Measurements from ENCODE around the gene MUSK. TPM values are rescaled to one million over a fixed set of nuclear protein-coding genes. Genes with fewer than 3 reads are reported as not detected.

Gene MUSK
- total and polyA plus RNA-seq, 3 donors from 2014 or later: 2.8 to 11.6 (median 6.9) TPM

GRCh38 chr9:110728058-110728457, 59.5 kb downstream of the MUSK start:
- no peak overlapping the region for H3K4me3 ChIP-seq
- no peak overlapping the region for H3K27ac ChIP-seq
- no peak for DNase-seq
- no peaks in the 10 kb centered on the region for H3K4me1 ChIP-seq
- intact Hi-C loops (cut with DNase I; ENCODE audit: low total_unique reads): no loop called here
- TF ChIP-seq POLR2A (IDR thresholded peaks at IDR 0.05): no peak
- TF ChIP-seq CTCF (IDR thresholded peaks at IDR 0.05): no peak
- H3K36me3 ChIP-seq (ENCODE audit: low read depth, missing control alignments): no peaks in the 10 kb centered on the region
- WGBS, 2 donors: 74 to 86% methylated on average over 1 of the region's 1 CpG
- no peaks in the 10 kb centered on the region for H3K27me3 ChIP-seq
- no peaks in the 10 kb centered on the region for H3K9me3 ChIP-seq

- no peak overlapping the region for H3K27ac ChIP-seq
- intact Hi-C loops (cut with DNase I; ENCODE audit: low total_unique reads): no loop called here
- no peaks in the 10 kb centered on the region for H3K27me3 ChIP-seq
- H3K36me3 ChIP-seq (ENCODE audit: low read depth, missing control alignments): no peaks in the 10 kb centered on the region
- H3K9me3 ChIP-seq: no peaks in the 10 kb centered on the region
- no peak overlapping the region for H3K4me3 ChIP-seq
- no peaks in the 10 kb centered on the region for H3K4me1 ChIP-seq
- DNase-seq: no peak
- no peak for TF ChIP-seq POLR2A (IDR thresholded peaks at IDR 0.05)
- TF ChIP-seq CTCF (IDR thresholded peaks at IDR 0.05): no peak
These were observed 61.0 kb downstream of the MUSK start for GRCh38 chr9:110729641-110730040.

GRCh38 chr9:110731437-110732028, 62.9 kb downstream of the MUSK start:
- Histone ChIP-seq H3K36me3 (ENCODE audit: low read depth, missing control alignments) (no peaks in the 10 kb centered on the region), H3K27me3 (no peaks in the 10 kb centered on the region), H3K27ac (no peak overlapping the region), H3K4me3 (no peak overlapping the region), H3K9me3 (no peaks in the 10 kb centered on the region), H3K4me1 (no peaks in the 10 kb centered on the region)
- DNase-seq: no peak
- intact Hi-C loops (cut with DNase I; ENCODE audit: low total_unique reads): no loop called here
- WGBS, 2 donors: 77 to 84% methylated on average over 2 of the region's 2 CpGs
- TF ChIP-seq POLR2A (IDR thresholded peaks at IDR 0.05): no peak
- TF ChIP-seq CTCF (IDR thresholded peaks at IDR 0.05): no peak

- H3K4me3 ChIP-seq: no peak overlapping the region
- intact Hi-C loops (cut with DNase I; ENCODE audit: low total_unique reads): no loop called here
- no peaks in the 10 kb centered on the region for H3K36me3 ChIP-seq (ENCODE audit: low read depth, missing control alignments)
- no peak overlapping the region for H3K27ac ChIP-seq
- H3K4me1 ChIP-seq: no peaks in the 10 kb centered on the region
- TF ChIP-seq CTCF (IDR thresholded peaks at IDR 0.05) (no peak), POLR2A (IDR thresholded peaks at IDR 0.05) (no peak)
- no peak for DNase-seq
- H3K9me3 ChIP-seq: no peaks in the 10 kb centered on the region
- H3K27me3 ChIP-seq: no peaks in the 10 kb centered on the region
These were observed 70.4 kb downstream of the MUSK start for GRCh38 chr9:110738982-110739381.

GRCh38 chr9:110742741-110743371, 74.3 kb downstream of the MUSK start:
- no peak overlapping the region for H3K4me3 ChIP-seq
- intact Hi-C loops (cut with DNase I; ENCODE audit: low total_unique reads): no loop called here

More at GRCh38 chr9:110742741-110743371, 74.3 kb downstream of the MUSK start:
- DNase-seq: no peak
- Histone ChIP-seq H3K27ac (peak overlapping the region; percentile 6 to 73), H3K4me1 (peaks cover 11% of the 10 kb centered on the region), H3K27me3 (no peaks in the 10 kb centered on the region), H3K36me3 (ENCODE audit: low read depth, missing control alignments) (no peaks in the 10 kb centered on the region), H3K9me3 (no peaks in the 10 kb centered on the region)
- WGBS, 2 donors: 36 to 44% methylated on average over 8 of the region's 8 CpGs
- TF ChIP-seq POLR2A (IDR thresholded peaks at IDR 0.05): no peak
- TF ChIP-seq CTCF (IDR thresholded peaks at IDR 0.05): no peak

Measured in testis (tissue), 3 donors.